ENCODE data around the gene GREB1.

DNA sequence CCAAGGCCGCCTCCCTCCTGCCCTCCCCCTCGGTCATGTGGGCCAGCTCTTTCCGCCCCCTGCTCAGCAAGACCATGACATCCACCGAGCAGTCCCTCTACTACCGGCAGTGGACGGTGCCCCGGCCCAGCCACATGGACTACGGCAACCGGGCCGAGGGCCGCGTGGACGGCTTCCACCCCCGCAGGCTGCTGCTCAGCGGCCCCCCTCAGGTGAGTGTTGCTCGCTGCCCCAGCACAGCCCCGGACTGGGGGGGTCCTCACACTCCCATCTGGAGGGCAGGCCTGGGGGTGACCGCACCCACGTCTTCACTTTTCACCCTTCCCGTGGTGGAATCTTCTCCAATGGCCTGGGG is 84.8 kb downstream of the GREB1 start:
- no peak for TF ChIP-seq EZH2 (IDR thresholded peaks at IDR 0.05; ENCODE audit: borderline replicate concordance, low read length)
- TF ChIP-seq CTCF (IDR thresholded peaks at IDR 0.05; ENCODE audit: low read length): no peak
